Embryonic facial prominence (tissue), 1 donor: ENCODE data around the gene SYT4.
A peak's percentile ranks its signal among the peaks of the same experiment; 100 is the strongest.
"Not testable (repeated sequence)": the region's sequence is repeated elsewhere in the genome, so short reads cannot be mapped to it uniquely, and the experiment has no call there.

Source experiments
- DNase-seq: peaks from one replicate; pipeline ENCODE4 v3.0.0-alpha.2; 2016; ENCODE audit errors: extremely low spot score

Gene SYT4

GRCh38 chr18:43277164-43277600 lies at the start of gene SYT4:
TSS of gene SYT4 (minus strand) at chr18:43277490. CDS start at chr18:43277281, 209 bp downstream.
- DNase-seq = peak; percentile 72

- no peak for DNase-seq
Observed at GRCh38 chr18:43322132-43322531, 44.8 kb upstream of the SYT4 start.

- no peak for DNase-seq
Observed at GRCh38 chr18:43314941-43315340, 37.7 kb upstream of the SYT4 start.

GRCh38 chr18:43312891-43313290 lies 35.6 kb upstream of the SYT4 start:
- DNase-seq = no peak

GRCh38 chr18:43310239-43310638 lies 32.9 kb upstream of the SYT4 start:
- no peak for DNase-seq

- DNase-seq = no peak
Observed at GRCh38 chr18:43303376-43303775, 26.1 kb upstream of the SYT4 start.

GRCh38 chr18:43286187-43286586 lies 8.9 kb upstream of the SYT4 start:
- DNase-seq = not testable (repeated sequence)

GRCh38 chr18:43283299-43283698 lies 6.0 kb upstream of the SYT4 start:
- DNase-seq = no peak

- DNase-seq = peak; percentile 16
Observed at GRCh38 chr18:43279015-43279744, 1.9 kb upstream of the SYT4 start.

GRCh38 chr18:43278355-43278754 lies 1.1 kb upstream of the SYT4 start:
- DNase-seq = no peak

GRCh38 chr18:43276491-43276890 lies 799 bp downstream of the SYT4 start:
- DNase-seq = no peak

- no peak for DNase-seq
Observed at GRCh38 chr18:43275546-43275945, 1.7 kb downstream of the SYT4 start.

- DNase-seq = no peak
Observed at GRCh38 chr18:43274526-43274925, 2.8 kb downstream of the SYT4 start.

- no peak for DNase-seq
Observed at GRCh38 chr18:43271593-43272432, 5.5 kb downstream of the SYT4 start.

GRCh38 chr18:43267818-43268217 lies 9.5 kb downstream of the SYT4 start:
- DNase-seq = no peak

GRCh38 chr18:43265465-43265864 lies 11.8 kb downstream of the SYT4 start:
- no peak for DNase-seq

GRCh38 chr18:43248610-43249249 lies 28.6 kb downstream of the SYT4 start:
- no peak for DNase-seq

GRCh38 chr18:43247944-43248343 lies 29.3 kb downstream of the SYT4 start:
- DNase-seq = no peak

GRCh38 chr18:43238429-43238828 lies 38.9 kb downstream of the SYT4 start:
- DNase-seq = no peak

- no peak for DNase-seq
Observed at GRCh38 chr18:43236921-43237320, 40.4 kb downstream of the SYT4 start.

GRCh38 chr18:43234889-43235288 lies 42.4 kb downstream of the SYT4 start:
- no peak for DNase-seq

GRCh38 chr18:43222501-43222900 lies 54.8 kb downstream of the SYT4 start:
- no peak for DNase-seq
